ENCODE results near the gene PRSS58.

GRCh38 chr7:142303650-142304049 is 45.8 kb upstream of the PRSS58 start:
- no peak for TF ChIP-seq ZNF639 (CRISPR knock-in tag; conservative IDR thresholded peaks at IDR 0.05 in 1 of 2, IDR thresholded peaks at IDR 0.05 in 1 of 2)
- TF ChIP-seq ZNF407 (IDR thresholded peaks at IDR 0.05; ENCODE audit: low read depth) = no peak
- no peak for TF ChIP-seq MAFK (IDR thresholded peaks at IDR 0.05; ENCODE audit: low read length)
- peak; percentile 37 to 40 (median 37); a peak in 4 of 6 replicates for TF ChIP-seq CTCF (IDR thresholded peaks at IDR 0.05 in 2 of 3, conservative IDR thresholded peaks at IDR 0.05 in 1 of 3; ENCODE audit: insufficient read depth in 2 of 3, low read depth in 1 of 3, low read length in 3 of 3)
- TF ChIP-seq KDM2B (CRISPR knock-in tag; IDR thresholded peaks at IDR 0.05) = no peak
- TF ChIP-seq GMEB1 (CRISPR knock-in tag; IDR thresholded peaks at IDR 0.05) = no peak
